NB4 (cell line): ENCODE data around the gene F13A1.

Source experiments
- POLR2A ChIP-seq: IDR thresholded peaks from 2 replicates; pipeline ENCODE4 v1.6.1; 2011; ENCODE audit warnings: mild to moderate bottlenecking; ENCODE audit not compliant: insufficient read length; ENCODE audit errors: extremely low read depth
- TF ChIP-seq, protein P1 (sequence below): IDR thresholded peaks from one replicate; pipeline ENCODE4 v1.5.1; 2012; ENCODE audit warnings: low read depth, low read length
- TF ChIP-seq, protein P2 (sequence below): IDR thresholded peaks from 2 replicates; pipeline ENCODE4 v1.6.1; 2011; ENCODE audit warnings: low read depth, low read length

GRCh38 chr6:6131492-6132109, 188.9 kb downstream of the F13A1 start:
- no peak for TF ChIP-seq POLR2A
- TF ChIP-seq, protein P1, sequence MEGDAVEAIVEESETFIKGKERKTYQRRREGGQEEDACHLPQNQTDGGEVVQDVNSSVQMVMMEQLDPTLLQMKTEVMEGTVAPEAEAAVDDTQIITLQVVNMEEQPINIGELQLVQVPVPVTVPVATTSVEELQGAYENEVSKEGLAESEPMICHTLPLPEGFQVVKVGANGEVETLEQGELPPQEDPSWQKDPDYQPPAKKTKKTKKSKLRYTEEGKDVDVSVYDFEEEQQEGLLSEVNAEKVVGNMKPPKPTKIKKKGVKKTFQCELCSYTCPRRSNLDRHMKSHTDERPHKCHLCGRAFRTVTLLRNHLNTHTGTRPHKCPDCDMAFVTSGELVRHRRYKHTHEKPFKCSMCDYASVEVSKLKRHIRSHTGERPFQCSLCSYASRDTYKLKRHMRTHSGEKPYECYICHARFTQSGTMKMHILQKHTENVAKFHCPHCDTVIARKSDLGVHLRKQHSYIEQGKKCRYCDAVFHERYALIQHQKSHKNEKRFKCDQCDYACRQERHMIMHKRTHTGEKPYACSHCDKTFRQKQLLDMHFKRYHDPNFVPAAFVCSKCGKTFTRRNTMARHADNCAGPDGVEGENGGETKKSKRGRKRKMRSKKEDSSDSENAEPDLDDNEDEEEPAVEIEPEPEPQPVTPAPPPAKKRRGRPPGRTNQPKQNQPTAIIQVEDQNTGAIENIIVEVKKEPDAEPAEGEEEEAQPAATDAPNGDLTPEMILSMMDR, result peak; percentile 51
- TF ChIP-seq, protein P2, sequence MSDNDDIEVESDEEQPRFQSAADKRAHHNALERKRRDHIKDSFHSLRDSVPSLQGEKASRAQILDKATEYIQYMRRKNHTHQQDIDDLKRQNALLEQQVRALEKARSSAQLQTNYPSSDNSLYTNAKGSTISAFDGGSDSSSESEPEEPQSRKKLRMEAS, result no peak
